GM23248 (cell line): ENCODE data around the gene ERBB4.

Experiments
- EZH2 ChIP-seq: fragments of 200-600 bp; sonication (generic); IDR thresholded peaks from 2 replicates; pipeline ENCODE4 v1.6.1; 2018; ENCODE audit warnings: antibody characterized with exemption, mild to moderate bottlenecking; ENCODE audit not compliant: insufficient read depth, poor library complexity, severe bottlenecking
- EZH2phosphoT487 ChIP-seq: fragments of 200-600 bp; sonication (generic); IDR thresholded peaks from 2 replicates; pipeline ENCODE4 v1.6.1; 2018; ENCODE audit warnings: antibody characterized with exemption, moderate library complexity, mild to moderate bottlenecking, low read depth; ENCODE audit not compliant: insufficient read depth

DNA sequence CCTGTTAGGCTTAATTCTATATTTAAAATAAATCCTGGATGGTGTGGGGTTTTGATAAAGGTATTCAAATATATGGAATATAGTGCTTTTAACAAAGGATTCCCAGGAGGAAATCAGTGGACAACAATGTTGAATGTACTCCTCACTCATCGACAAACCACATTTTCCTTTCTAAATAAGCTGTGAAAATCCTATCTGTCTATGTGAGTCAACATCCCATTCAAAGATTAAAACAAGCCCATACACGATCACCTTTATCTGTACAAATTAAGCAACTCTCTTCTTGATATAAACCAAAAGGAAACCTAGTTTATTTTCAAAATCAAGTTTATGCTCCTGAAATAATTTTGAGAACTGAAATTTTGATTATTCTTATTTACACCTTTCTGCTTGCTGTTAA lies 153.4 kb downstream of the ERBB4 start:
- no peak for TF ChIP-seq EZH2
- TF ChIP-seq EZH2phosphoT487 = no peak
